Astrocyte of the spinal cord (primary cell): Measurements from ENCODE around the gene THEMIS.

Source experiments
- DNase-seq: peaks from one replicate; pipeline ENCODE4 v3.0.0; 2011; ENCODE audit warnings: low read depth, low spot score
- H3K4me3 ChIP-seq: 2 replicates; pipeline ENCODE4 v1.5.1; 2011; ENCODE audit warnings: low read depth, mild to moderate bottlenecking, low read length, moderate library complexity
- CTCF ChIP-seq: IDR thresholded peaks from 2 replicates; pipeline ENCODE4 v1.5.1; 2012; ENCODE audit warnings: low read depth, mild to moderate bottlenecking, low read length, inconsistent platforms
- in situ Hi-C: cut with HindIII; loops from 2 replicates; pipeline ENCODE4 v1.10.0; 2017; ENCODE audit warnings: low sequenced_read_pairs

Gene THEMIS

GRCh38 chr6:127811900-127812570, 88.8 kb downstream of the THEMIS start:
- H3K4me3 ChIP-seq = no peak overlapping the region
- no peak for DNase-seq
- no peak for TF ChIP-seq CTCF
- in situ Hi-C loops = no loop called here

- in situ Hi-C loops = no loop called here
- no peak for DNase-seq
- no peak overlapping the region for H3K4me3 ChIP-seq
- no peak for TF ChIP-seq CTCF
Observed at GRCh38 chr6:127807806-127808517, 92.9 kb downstream of the THEMIS start.

- TF ChIP-seq CTCF = no peak
- H3K4me3 ChIP-seq = no peak overlapping the region
- no peak for DNase-seq
- in situ Hi-C loops = no loop called here
Observed at GRCh38 chr6:127796713-127797112, 104.1 kb downstream of the THEMIS start.

- no peak overlapping the region for H3K4me3 ChIP-seq
- no peak for DNase-seq
- TF ChIP-seq CTCF = no peak
- in situ Hi-C loops = no loop called here
Observed at GRCh38 chr6:127794405-127794804, 106.5 kb downstream of the THEMIS start.

GRCh38 chr6:127793396-127793795, 107.5 kb downstream of the THEMIS start:
- no peak overlapping the region for H3K4me3 ChIP-seq
- no peak for DNase-seq
- no peak for TF ChIP-seq CTCF
- in situ Hi-C loops = no loop called here

- in situ Hi-C loops = no loop called here
- no peak overlapping the region for H3K4me3 ChIP-seq
- DNase-seq = no peak
- no peak for TF ChIP-seq CTCF
Observed at GRCh38 chr6:127792616-127793015, 108.2 kb downstream of the THEMIS start.
